ENCODE results near the gene PRKCA.

- TF ChIP-seq CTCF (IDR thresholded peaks at IDR 0.05) (no peak), POLR2A (IDR thresholded peaks at IDR 0.05) (no peak)
These were observed 328.0 kb downstream of the PRKCA start for GRCh38 chr17:66630379-66630778.
